ENCODE measurements around the gene PHOSPHO2.
"Not testable (repeated sequence)": the region's sequence is repeated elsewhere in the genome, so short reads cannot be mapped to it uniquely, and the experiment has no call there.

PHOSPHO2 gene

GRCh38 chr2:169684712-169685111, 9.6 kb upstream of the PHOSPHO2 start:
- DNase-seq, result not testable (repeated sequence)

- DNase-seq, result not testable (repeated sequence)
These were observed 7.4 kb upstream of the PHOSPHO2 start for GRCh38 chr2:169686825-169687224.

- DNase-seq, result not testable (repeated sequence)
These were observed 6.3 kb upstream of the PHOSPHO2 start for GRCh38 chr2:169687943-169688342.

- no peak for DNase-seq
These were observed 3.3 kb upstream of the PHOSPHO2 start for GRCh38 chr2:169690958-169691357.

- DNase-seq, result no peak
These were observed 1.6 kb upstream of the PHOSPHO2 start for GRCh38 chr2:169692718-169693117.

DNA sequence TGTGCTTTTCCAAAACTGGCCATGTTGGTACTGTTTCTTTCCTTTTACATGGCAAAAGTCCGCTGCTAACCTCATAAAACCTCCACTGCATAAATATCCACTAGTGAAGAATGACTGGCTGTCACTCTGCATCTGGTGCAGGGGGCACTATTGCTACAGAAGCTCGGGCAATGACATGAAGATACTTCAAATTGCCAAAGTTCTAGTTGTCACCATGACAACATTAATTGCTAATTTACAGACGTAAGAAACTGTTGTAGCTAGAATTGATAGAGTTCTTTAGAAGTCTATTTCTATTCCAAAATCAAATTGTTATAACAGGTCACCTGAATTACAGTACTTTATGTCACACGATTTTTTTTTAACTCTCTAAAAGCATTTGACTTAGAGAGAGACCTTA, 909 bp upstream of the PHOSPHO2 start:
- DNase-seq, result no peak

- DNase-seq, result no peak
These were observed 608 bp downstream of the PHOSPHO2 start for GRCh38 chr2:169694894-169695260.

GRCh38 chr2:169696381-169696780, 2.1 kb downstream of the PHOSPHO2 start:
- DNase-seq, result no peak

DNA sequence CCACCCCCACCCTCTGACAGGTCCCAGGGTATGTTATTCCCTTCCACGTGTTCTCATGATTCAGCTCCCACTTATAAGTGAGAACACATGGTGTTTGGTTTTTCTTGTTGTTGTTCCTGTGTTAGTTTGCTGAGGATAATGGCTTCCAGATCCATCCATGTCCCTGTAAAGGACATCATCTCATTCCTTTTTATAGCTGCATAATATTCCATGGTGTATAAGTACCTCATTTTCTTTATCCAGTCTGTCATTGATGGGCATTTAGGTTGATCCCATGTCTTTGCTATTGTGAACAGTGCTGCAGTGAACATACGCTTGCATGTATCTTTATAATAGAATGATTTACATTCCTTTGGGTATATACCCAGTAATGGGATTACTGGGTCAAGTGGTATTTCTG, 4.9 kb downstream of the PHOSPHO2 start:
- DNase-seq, result not testable (repeated sequence)

DNA sequence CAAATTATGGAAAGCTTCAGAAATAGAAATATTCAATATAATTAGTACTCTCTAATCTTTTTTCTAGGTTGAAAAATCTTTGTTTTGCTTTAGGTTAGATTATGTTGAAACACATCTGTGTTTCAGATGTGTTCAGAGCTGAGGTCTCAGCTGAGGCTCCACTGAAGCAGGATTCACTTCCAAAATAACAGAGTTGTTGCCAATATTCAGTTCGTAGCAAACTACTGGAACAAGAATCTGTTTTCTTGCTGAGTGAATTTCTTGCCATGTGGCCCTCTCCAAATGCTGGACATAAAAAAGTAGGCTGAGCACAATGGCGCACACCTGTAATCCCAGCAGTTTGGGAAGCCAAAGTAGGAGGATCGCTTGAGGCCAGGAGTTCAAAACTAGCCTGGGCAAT, 8.7 kb downstream of the PHOSPHO2 start:
- DNase-seq, result no peak

DNA sequence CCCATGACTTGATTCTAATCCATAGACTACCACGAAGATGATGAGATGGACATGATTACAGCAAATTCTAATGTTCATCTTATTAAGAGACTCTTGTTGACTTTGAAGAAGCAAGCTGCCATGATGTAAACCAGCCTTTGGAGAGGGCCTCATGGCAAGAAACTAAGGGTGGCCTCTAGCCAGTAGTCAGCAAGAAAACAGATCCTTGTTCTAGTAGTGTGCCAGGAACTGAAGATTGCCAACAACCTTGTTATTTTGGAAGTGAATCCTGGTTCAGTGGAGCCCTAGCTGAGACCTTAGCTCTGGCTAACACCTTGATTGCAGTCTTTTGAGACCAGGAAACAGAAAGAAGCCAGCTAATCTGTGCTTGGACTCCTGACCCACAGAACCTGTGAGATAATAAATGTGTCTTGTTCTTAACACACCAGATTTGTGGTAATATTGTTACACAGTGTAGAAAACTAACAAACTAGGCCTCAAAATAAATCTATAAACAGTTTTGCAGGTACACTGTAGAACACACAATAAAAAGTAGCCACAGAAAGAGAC, 10.0 kb downstream of the PHOSPHO2 start:
- no peak for DNase-seq

DNA sequence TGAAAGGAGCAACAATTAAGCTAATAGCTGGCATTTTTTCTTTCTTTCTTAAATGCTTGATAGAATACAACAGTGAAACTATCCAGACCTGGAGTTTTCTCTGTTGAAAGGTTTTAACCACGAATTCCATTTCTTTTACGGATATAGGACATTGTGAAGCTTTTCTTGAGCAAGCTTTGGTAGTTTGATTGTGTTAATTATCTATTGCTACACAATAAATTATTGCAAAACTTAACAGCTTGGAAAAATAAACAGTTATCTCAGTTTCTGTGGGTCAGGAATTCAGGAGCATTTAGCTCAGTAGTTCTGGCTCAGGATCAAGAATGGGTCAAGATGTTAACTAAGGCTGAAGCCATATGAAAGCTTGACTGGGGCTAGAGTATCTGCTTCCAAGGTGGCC, 11.7 kb downstream of the PHOSPHO2 start:
- no peak for DNase-seq

DNA sequence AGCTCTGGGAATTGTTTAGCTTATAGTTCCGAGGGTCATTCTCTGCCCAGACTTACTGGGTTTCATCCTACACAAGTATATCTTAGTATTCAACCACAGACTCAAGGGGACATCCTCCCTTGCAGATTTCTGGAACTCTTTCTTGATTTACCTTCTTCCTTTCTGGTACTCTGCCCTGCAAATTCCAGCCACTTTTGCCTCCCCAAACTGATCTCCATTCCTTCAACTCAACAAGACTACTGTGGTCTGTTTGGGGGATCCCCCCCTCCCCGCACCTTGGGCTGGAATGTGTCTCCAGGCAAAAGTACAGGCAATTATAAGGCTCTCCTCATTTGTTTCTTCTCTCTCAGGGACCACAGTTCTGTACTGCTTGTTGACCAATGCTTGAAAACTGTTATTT, 13.4 kb downstream of the PHOSPHO2 start:
- DNase-seq, result no peak

DNA sequence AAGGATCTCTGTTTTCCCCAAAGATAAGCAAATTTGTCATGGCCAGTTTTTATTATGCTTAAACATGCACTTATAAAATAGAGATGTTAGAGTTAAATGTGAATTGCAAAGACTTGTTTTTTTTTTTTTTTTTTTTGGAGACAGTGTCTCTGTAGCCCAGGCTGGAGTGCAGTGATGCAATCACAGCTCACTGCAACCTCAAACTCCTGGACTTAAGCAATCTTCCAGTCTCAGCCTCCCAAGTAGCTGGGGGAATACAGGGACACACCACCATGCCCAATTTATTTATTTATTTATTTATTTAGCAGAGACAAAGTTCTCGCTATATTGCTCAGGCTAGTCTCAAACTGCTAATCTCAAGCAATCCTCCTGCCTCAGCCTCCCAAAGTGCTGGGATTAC, 15.1 kb downstream of the PHOSPHO2 start:
- DNase-seq, result no peak

DNA sequence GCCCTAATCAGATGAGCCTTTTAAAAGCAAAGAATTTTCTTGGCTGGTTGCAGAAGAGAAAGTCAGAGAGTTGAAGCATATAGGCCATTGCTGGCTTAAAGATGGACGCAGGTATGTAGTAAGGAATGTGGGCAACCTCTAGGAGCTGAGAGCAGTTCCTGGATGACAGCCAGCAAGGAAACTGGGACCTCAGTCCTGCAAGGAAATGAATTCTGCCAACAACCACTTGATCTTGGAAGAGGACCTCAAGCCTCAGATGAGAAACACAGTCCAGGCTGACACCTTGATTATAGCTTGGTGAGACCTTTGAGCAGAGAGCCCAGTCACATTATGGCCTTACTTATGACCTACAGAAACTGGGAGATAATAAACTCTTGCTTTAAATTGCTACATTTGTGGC, 15.7 kb downstream of the PHOSPHO2 start:
- DNase-seq, result no peak

GRCh38 chr2:169711751-169712509, 17.7 kb downstream of the PHOSPHO2 start:
- no peak for DNase-seq

GRCh38 chr2:169712791-169713227, 18.5 kb downstream of the PHOSPHO2 start:
- no peak for DNase-seq

DNA sequence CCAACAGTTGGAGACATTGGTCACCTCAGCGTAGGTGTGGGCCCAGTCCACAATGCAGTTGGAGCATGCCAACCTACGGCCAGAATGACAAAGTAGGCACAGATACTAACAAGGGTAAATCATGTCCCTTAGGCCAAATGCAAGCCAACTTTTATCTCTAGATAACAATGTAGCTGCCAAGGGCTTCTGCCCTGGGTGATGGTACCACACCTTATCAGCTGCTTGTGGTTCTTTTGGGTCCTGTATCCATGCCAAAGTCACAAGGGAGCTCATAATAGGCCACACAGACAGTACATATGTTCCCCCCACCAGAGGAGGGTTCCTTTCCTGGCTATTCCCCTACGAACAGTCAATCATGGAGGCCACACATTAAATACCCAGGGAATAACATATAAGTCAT, 19.1 kb downstream of the PHOSPHO2 start:
- no peak for DNase-seq

DNA sequence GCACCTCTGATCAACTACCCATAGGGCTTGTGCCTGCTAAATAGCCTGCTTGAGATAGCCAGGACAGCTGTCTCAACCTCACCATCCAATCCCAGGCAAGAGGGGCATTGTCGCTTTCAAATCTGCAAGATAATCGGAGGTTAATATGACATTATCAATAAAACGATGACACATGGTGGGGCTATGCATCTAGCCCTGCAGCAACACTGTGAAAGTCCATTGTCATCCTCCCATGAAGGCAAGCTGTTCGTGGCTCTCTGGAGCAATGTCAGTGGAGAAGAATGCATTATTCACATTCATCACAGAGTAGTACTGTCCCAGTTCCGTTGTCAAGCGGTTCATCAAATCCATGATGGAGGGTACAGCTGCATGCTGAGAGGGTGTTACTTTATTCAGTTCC, 20.4 kb downstream of the PHOSPHO2 start:
- no peak for DNase-seq

GRCh38 chr2:169715379-169716237, 21.3 kb downstream of the PHOSPHO2 start:
- no peak for DNase-seq

DNA sequence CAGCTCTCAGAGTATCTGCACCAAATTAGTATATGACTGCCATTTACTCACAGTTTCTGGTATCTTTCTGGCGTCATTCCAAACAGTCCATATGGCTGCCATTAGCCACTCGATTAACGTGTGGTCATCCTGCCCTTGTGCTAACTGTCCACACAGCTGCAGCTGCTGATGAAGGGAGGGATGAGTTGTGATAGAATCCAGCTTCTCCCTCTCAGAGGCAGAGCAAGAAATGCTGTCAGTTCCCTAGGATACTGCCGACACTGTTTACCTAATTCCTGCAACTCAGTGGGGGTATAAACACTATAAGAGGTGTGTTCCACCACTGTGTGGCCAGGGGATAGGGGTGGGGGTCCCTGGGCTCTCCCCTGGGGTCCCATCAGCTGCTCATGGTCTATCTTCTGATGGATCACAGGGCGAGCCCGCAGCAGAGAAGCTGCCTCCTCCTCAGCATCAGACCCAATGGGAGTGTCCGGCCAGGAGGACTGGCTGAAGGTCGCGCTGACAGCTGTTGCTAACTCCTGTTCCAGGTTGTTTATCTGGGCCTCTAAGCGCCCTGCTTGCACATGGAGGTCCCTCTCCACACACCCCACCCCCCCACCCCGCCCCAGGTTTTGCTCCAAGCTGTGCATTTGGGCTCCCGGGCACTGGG, 22.1 kb downstream of the PHOSPHO2 start:
- DNase-seq, result no peak

- no peak for DNase-seq
These were observed 22.8 kb downstream of the PHOSPHO2 start for GRCh38 chr2:169716938-169717690.

DNA sequence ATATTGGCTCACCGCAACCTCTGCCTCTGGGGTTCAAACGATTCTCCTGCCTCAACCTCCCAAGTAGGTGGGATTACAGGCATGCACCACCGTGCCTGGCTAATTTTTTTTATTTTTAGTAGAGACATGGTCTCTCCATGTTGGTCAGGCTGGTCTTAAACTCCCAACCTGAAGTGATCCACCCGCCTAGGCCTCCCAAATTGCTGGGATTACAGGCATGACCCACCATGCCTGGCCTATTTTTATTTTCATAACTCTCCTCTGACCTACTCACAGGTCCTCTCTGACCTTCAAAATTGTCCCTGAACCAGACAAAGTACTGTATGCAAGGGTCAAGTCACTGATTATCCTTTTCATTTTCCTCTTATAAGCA, 23.4 kb downstream of the PHOSPHO2 start:
- no peak for DNase-seq
